Astrocyte (in vitro differentiated cells and primary cell): ENCODE results near the gene NOCT.

ENCODE experiments used
- CTCF ChIP-seq: IDR thresholded peaks from 2 replicates; pipeline ENCODE4 v1.5.1; 2011; ENCODE audit warnings: low read depth, mild to moderate bottlenecking, inconsistent platforms, low read length, moderate library complexity; ENCODE audit not compliant: insufficient read depth
- EZH2 ChIP-seq: IDR thresholded peaks from 2 replicates; pipeline ENCODE4 v1.6.1; 2012; ENCODE audit warnings: mild to moderate bottlenecking, low read length, inconsistent platforms; ENCODE audit not compliant: insufficient read depth

- no peak for TF ChIP-seq CTCF
- no peak for TF ChIP-seq EZH2
Observed at GRCh38 chr4:138977524-138977923, 38.1 kb upstream of the NOCT start.
